ENCODE measurements around the gene OXSR1. TPM values are rescaled to one million over a fixed set of nuclear protein-coding genes. Genes with fewer than 3 reads are reported as not detected.
A peak's percentile ranks its signal among the peaks of the same experiment; 100 is the strongest.

OXSR1 gene
- total RNA-seq (10 to 100 TPM in 4 of 5 donors, 1 to 10 TPM in 1; 7.0 to 49.9 (median 27.5) TPM), polyA plus RNA-seq (10 to 100 TPM in 2 of 3 donors, 1 to 10 TPM in 1; 9.9 to 14.5 (median 11.2) TPM)
- long read RNA-seq, donor 1, full-length matches to known transcripts, result 2 of 2 reads
- long read RNA-seq, donor 1, partial matches to known transcripts, result 0 of 2 reads
- long read RNA-seq, donor 1, other reads (novel, unspliced or antisense), result 0 of 2 reads
- long read RNA-seq, donor 2, full-length matches to known transcripts, result 7 of 7 reads
- long read RNA-seq, donor 2, partial matches to known transcripts, result 0 of 7 reads
- long read RNA-seq, donor 2, other reads (novel, unspliced or antisense), result 0 of 7 reads
- long read RNA-seq, donor 3, full-length matches to known transcripts, result 4 of 4 reads
- long read RNA-seq, donor 3, partial matches to known transcripts, result 0 of 4 reads
- long read RNA-seq, donor 3, other reads (novel, unspliced or antisense), result 0 of 4 reads
- long read RNA-seq, donor 4, result 0 reads
- long read RNA-seq, donor 5, full-length matches to known transcripts, result 2 of 30 reads
- long read RNA-seq, donor 5, partial matches to known transcripts, result 28 of 30 reads
- long read RNA-seq, donor 5, other reads (novel, unspliced or antisense), result 0 of 30 reads
- long read RNA-seq, donor 6, result 0 reads
- long read RNA-seq, donor 7, full-length matches to known transcripts, result 3 of 3 reads
- long read RNA-seq, donor 7, partial matches to known transcripts, result 0 of 3 reads
- long read RNA-seq, donor 7, other reads (novel, unspliced or antisense), result 0 of 3 reads
- long read RNA-seq, donor 8, partial matches to known transcripts, result 38 of 38 reads
- long read RNA-seq, donor 8, other reads (novel, unspliced or antisense), result 0 of 38 reads
- long read RNA-seq, donor 9, partial matches to known transcripts, result 11 of 11 reads
- long read RNA-seq, donor 9, other reads (novel, unspliced or antisense), result 0 of 11 reads
- long read RNA-seq, donor 10, result 0 reads

GRCh38 chr3:38164952-38165721, at the start of gene OXSR1:
Gene OXSR1 (plus strand): TSS chr3:38165537. CDS start chr3:38165877, 340 bp downstream.
- peak; percentile 87 to 96 (median 92) for TF ChIP-seq POLR2AphosphoS5 (IDR thresholded peaks at IDR 0.05)
- peak in 2 of 4 donors; percentile 62 to 76 for TF ChIP-seq POLR2A (IDR thresholded peaks at IDR 0.05)
- TF ChIP-seq EP300 (IDR thresholded peaks at IDR 0.05), result no peak
- no peaks in the 10 kb centered on the region for H3K27me3 ChIP-seq
- H3K9me3 ChIP-seq, result no peaks in the 10 kb centered on the region
- no peaks in the 10 kb centered on the region for H3K36me3 ChIP-seq
- intact Hi-C loops (cut with DNase I; ENCODE audit: low total_unique reads), result no loop called here
- DNase-seq, result peak; percentile 100
- 0 to 1% (median 0%) methylated on average over 31 to 57 of the region's 57 CpGs for WGBS, 5 donors
- H3K4me3 ChIP-seq, result peak within 1 kb of the TSS; percentile 66 to 98 (median 84)
- peaks cover 20 to 42% (median 29%) of the 10 kb centered on the region in 4 donors for H3K4me1 ChIP-seq
- peak within 1 kb of the TSS; percentile 96 to 99 (median 97) for H3K27ac ChIP-seq

- H3K9me3 ChIP-seq, result no peaks in the 10 kb centered on the region
- TF ChIP-seq POLR2AphosphoS5 (IDR thresholded peaks at IDR 0.05) (no peak), POLR2A (IDR thresholded peaks at IDR 0.05) (no peak), EP300 (IDR thresholded peaks at IDR 0.05) (no peak)
- TF ChIP-seq, protein P1, sequence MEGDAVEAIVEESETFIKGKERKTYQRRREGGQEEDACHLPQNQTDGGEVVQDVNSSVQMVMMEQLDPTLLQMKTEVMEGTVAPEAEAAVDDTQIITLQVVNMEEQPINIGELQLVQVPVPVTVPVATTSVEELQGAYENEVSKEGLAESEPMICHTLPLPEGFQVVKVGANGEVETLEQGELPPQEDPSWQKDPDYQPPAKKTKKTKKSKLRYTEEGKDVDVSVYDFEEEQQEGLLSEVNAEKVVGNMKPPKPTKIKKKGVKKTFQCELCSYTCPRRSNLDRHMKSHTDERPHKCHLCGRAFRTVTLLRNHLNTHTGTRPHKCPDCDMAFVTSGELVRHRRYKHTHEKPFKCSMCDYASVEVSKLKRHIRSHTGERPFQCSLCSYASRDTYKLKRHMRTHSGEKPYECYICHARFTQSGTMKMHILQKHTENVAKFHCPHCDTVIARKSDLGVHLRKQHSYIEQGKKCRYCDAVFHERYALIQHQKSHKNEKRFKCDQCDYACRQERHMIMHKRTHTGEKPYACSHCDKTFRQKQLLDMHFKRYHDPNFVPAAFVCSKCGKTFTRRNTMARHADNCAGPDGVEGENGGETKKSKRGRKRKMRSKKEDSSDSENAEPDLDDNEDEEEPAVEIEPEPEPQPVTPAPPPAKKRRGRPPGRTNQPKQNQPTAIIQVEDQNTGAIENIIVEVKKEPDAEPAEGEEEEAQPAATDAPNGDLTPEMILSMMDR (IDR thresholded peaks at IDR 0.05), result no peak
- intact Hi-C loops (cut with DNase I; ENCODE audit: low total_unique reads), result no loop called here
- no peak for DNase-seq
- H3K4me1 ChIP-seq, result peaks cover 0 to 14% (median 5%) of the 10 kb centered on the region in 4 donors
- WGBS, 5 donors, result 58 to 66% (median 65%) methylated on average over 9 of the region's 9 CpGs
- H3K4me3 ChIP-seq, result no peak overlapping the region
- H3K36me3 ChIP-seq, result peaks cover 9 to 26% (median 21%) of the 10 kb centered on the region in 4 donors
- no peak overlapping the region for H3K27ac ChIP-seq
- no peaks in the 10 kb centered on the region for H3K27me3 ChIP-seq
Observed at GRCh38 chr3:38115645-38116427, 49.5 kb upstream of the OXSR1 start.

DNA sequence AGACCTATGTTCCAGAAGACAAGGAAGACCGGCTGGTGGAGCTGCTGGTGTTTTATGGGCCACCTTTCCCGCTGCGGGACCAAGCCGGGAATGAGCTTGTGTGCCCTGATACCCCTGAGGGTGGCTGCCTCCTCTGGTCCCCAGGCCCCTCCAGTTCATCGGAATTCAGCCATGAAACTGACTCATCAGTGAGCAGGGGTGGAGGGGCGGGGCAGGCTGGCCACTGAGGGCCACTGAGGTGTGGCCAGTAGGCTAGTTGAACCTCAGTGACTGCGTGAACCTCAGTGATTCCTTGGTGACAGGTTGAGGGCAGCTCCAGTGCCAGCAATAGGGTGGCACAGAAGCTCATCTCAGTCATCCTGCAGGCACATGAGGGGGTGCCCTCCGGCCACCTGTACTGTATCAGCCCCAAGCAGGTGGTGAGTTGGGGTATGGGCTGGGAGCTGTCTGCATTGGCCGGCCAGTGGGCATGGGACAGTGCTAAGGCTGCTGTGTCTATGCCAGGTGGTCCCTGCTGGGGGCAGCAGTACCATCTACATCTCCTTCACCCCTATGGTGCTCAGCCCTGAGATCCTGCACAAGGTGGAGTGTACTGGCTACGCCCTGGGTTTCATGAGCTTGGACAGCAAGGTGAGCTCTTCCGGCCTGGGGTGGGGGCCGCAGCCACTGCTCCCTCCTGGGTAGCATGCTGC, 48.7 kb upstream of the OXSR1 start:
- WGBS, 5 donors, result 83 to 89% (median 83%) methylated on average over 6 to 12 of the region's 12 CpGs

More for the DNA sequence above, 48.7 kb upstream of the OXSR1 start:
- intact Hi-C loops (cut with DNase I; ENCODE audit: low total_unique reads), result no loop called here
- peaks cover 0 to 14% (median 5%) of the 10 kb centered on the region in 4 donors for H3K4me1 ChIP-seq
- H3K36me3 ChIP-seq, result peaks cover 16 to 34% (median 28%) of the 10 kb centered on the region in 4 donors
- no peak for TF ChIP-seq EP300 (IDR thresholded peaks at IDR 0.05)
- TF ChIP-seq, protein P1 (IDR thresholded peaks at IDR 0.05), result no peak
- no peak for TF ChIP-seq POLR2AphosphoS5 (IDR thresholded peaks at IDR 0.05)
- TF ChIP-seq POLR2A (IDR thresholded peaks at IDR 0.05), result no peak
- DNase-seq, result no peak
- no peaks in the 10 kb centered on the region for H3K9me3 ChIP-seq
- H3K27ac ChIP-seq, result no peak overlapping the region
- no peaks in the 10 kb centered on the region for H3K27me3 ChIP-seq
- no peak overlapping the region for H3K4me3 ChIP-seq

All from stomach (tissue), 19 donors.